GM20431 (cell line): ENCODE data around the gene COMT.

Source experiments
- in situ Hi-C: fragments of 300-500 bp; cut with MseI, MboI; formaldehyde crosslinking; loops from one replicate; pipeline ENCODE4 v1.15.0; 2020; ENCODE audit warnings: low sequenced_read_pairs; ENCODE audit not compliant: unreplicated experiment

The COMT gene

GRCh38 chr22:19966908-19967750 lies 25.6 kb downstream of the COMT start:
- in situ Hi-C loops, result no loop called here

GRCh38 chr22:19967850-19968449 lies 26.4 kb downstream of the COMT start:
- in situ Hi-C loops, result no loop called here

GRCh38 chr22:19968450-19968891 lies 26.9 kb downstream of the COMT start:
- in situ Hi-C loops, result no loop called here

- in situ Hi-C loops, result no loop called here
These were observed 27.8 kb downstream of the COMT start for GRCh38 chr22:19969141-19969928.

- in situ Hi-C loops, result no loop called here
These were observed 28.5 kb downstream of the COMT start for GRCh38 chr22:19970031-19970478.

- in situ Hi-C loops, result no loop called here
These were observed 29.1 kb downstream of the COMT start for GRCh38 chr22:19970479-19971275.

GRCh38 chr22:19971276-19972124 lies 29.9 kb downstream of the COMT start:
- in situ Hi-C loops, result no loop called here

- in situ Hi-C loops, result no loop called here
These were observed 30.7 kb downstream of the COMT start for GRCh38 chr22:19972251-19972650.

GRCh38 chr22:19972652-19973550 lies 31.3 kb downstream of the COMT start:
- in situ Hi-C loops, result no loop called here

- in situ Hi-C loops, result no loop called here
These were observed 32.1 kb downstream of the COMT start for GRCh38 chr22:19973551-19974267.

GRCh38 chr22:19974268-19974861 lies 32.8 kb downstream of the COMT start:
- in situ Hi-C loops, result no loop called here

- in situ Hi-C loops, result no loop called here
These were observed 33.5 kb downstream of the COMT start for GRCh38 chr22:19974935-19975706.

GRCh38 chr22:19975707-19976035 lies 34.1 kb downstream of the COMT start:
- in situ Hi-C loops, result no loop called here

- in situ Hi-C loops, result no loop called here
These were observed 35.1 kb downstream of the COMT start for GRCh38 chr22:19976671-19977070.

- in situ Hi-C loops, result no loop called here
These were observed 36.0 kb downstream of the COMT start for GRCh38 chr22:19977296-19978243.
